Measurements from ENCODE around the gene VAV2. TPM values are rescaled to one million over a fixed set of nuclear protein-coding genes. Genes with fewer than 3 reads are reported as not detected.

VAV2 gene
- total RNA-seq, 4 donors from 2014 or later: 10.3 to 20.1 (median 13.1) TPM

DNA sequence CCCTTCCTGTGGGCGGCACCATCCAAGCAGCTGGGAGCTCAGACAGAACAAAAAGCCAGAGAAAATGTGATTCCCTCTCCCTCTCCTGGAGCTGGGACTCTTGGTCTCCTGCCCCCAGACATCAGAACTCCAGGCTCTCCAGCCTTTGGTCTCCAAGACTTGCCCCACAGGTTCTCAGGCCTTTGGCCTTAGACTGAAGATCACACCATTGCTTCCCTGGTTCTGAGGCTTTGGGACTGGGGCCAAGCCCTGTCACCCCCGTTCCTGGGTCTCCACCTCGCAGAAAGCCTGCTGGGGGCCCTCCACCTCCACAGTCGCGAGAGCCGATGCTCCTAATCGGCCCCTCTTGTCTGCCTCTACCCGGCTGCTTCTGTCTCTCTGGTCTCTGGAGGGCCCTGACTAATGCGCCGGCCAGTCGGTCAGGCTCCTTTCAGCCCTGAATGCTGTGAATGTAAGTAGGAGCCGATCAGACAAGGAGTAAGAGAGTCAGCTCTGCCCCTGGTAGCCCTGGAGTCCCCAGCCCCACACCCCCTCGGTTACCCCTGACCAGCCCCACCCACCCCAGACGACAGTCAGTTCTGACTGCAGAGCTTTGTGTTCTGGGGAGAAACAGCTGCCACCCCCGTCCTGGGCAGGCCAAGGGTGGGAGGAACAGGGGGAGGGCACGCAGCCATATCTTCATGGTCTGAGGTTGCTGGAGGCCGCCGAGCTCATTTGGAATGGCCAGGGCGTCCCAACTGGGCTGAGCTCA is 57.5 kb downstream of the VAV2 start:
- no peak for DNase-seq (ENCODE audit: low spot score in 2 of 2)
- WGBS, 2 donors: 43 to 48% methylated on average over 18 to 19 of the region's 19 CpGs
- Histone ChIP-seq H3K36me3 (peaks cover 0 to 18% (median 0%) of the 10 kb centered on the region in 3 donors), H3K4me3 (peak overlapping the region in 1 of 4 donors; percentile 7), H3K4me1 (peaks cover 0 to 44% (median 15%) of the 10 kb centered on the region in 4 donors), H3K27me3 (no peaks in the 10 kb centered on the region), H3K9me3 (no peaks in the 10 kb centered on the region), H3K27ac (peak overlapping the region in 3 of 4 donors; percentile 63 to 83 (median 79))
- TF ChIP-seq, protein P1, sequence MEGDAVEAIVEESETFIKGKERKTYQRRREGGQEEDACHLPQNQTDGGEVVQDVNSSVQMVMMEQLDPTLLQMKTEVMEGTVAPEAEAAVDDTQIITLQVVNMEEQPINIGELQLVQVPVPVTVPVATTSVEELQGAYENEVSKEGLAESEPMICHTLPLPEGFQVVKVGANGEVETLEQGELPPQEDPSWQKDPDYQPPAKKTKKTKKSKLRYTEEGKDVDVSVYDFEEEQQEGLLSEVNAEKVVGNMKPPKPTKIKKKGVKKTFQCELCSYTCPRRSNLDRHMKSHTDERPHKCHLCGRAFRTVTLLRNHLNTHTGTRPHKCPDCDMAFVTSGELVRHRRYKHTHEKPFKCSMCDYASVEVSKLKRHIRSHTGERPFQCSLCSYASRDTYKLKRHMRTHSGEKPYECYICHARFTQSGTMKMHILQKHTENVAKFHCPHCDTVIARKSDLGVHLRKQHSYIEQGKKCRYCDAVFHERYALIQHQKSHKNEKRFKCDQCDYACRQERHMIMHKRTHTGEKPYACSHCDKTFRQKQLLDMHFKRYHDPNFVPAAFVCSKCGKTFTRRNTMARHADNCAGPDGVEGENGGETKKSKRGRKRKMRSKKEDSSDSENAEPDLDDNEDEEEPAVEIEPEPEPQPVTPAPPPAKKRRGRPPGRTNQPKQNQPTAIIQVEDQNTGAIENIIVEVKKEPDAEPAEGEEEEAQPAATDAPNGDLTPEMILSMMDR (IDR thresholded peaks at IDR 0.05): no peak
- TF ChIP-seq EP300 (IDR thresholded peaks at IDR 0.05): peak in 1 of 2 donors; percentile 34

DNA sequence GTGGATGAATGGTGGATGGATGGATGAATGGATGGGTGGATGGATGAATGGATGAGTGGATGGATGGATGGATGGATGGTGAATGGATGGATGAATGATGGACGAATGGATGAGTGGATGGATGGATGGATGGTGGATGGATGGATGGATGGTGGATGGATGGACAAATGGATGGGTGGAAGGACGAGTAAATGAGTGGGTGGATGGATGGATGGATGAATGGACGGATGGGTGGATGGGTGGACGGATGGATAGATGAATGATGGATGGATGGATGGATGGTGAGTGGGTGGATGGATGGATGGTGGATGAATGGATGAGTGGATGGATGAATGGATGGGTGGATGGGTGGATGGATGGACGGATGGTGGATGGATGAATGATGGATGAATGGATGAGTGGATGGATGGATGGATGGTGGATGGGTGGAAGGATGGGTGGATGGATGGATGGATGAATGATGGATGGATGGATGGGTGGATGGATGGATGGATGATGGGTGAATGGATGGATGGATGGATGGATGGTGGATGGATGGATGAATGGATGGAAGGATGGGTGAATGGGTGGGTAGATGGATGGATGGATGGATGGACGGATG is 58.6 kb downstream of the VAV2 start:
- WGBS, 2 donors: 79% methylated on average over 6 of the region's 6 CpGs
- Histone ChIP-seq H3K36me3 (peaks cover 0 to 15% (median 0%) of the 10 kb centered on the region in 3 donors), H3K27ac (no peak overlapping the region), H3K9me3 (no peaks in the 10 kb centered on the region), H3K4me3 (no peak overlapping the region), H3K27me3 (no peaks in the 10 kb centered on the region), H3K4me1 (peaks cover 0 to 44% (median 15%) of the 10 kb centered on the region in 4 donors)
- DNase-seq (ENCODE audit: low spot score in 2 of 2): no peak
- TF ChIP-seq, protein P1 (IDR thresholded peaks at IDR 0.05): no peak
- TF ChIP-seq EP300 (IDR thresholded peaks at IDR 0.05) (no peak), POLR2A (IDR thresholded peaks at IDR 0.05) (no peak)

DNA sequence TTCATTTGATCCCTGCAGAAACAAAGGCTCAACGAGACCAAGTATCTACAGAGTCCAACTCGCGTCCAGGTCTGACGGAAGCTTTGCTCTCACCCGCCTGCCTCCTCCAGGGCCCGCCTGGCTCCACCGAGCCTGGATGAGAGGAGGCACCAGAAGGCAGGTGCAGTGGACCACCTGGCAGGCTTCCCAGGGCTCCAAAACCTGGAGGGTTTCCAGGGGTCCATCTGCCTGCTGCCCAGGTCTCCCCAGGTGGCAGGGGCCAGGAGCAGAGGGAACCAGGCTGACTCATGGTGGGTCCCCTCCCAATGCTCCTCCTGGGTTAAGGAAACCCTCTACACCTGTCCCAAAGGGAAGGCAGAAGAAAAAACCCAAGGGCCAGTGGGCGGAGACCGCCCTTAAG is 59.5 kb downstream of the VAV2 start:
- Histone ChIP-seq H3K36me3 (peaks cover 0 to 6% (median 0%) of the 10 kb centered on the region in 3 donors), H3K9me3 (no peaks in the 10 kb centered on the region), H3K27ac (no peak overlapping the region), H3K27me3 (no peaks in the 10 kb centered on the region), H3K4me3 (no peak overlapping the region), H3K4me1 (peaks cover 0 to 44% (median 15%) of the 10 kb centered on the region in 4 donors)
- no peak for DNase-seq (ENCODE audit: low spot score in 2 of 2)
- WGBS, 2 donors: 71 to 88% methylated on average over 6 to 8 of the region's 9 CpGs
- TF ChIP-seq, protein P1 (IDR thresholded peaks at IDR 0.05): no peak
- TF ChIP-seq EP300 (IDR thresholded peaks at IDR 0.05) (no peak), POLR2A (IDR thresholded peaks at IDR 0.05) (no peak)

DNA sequence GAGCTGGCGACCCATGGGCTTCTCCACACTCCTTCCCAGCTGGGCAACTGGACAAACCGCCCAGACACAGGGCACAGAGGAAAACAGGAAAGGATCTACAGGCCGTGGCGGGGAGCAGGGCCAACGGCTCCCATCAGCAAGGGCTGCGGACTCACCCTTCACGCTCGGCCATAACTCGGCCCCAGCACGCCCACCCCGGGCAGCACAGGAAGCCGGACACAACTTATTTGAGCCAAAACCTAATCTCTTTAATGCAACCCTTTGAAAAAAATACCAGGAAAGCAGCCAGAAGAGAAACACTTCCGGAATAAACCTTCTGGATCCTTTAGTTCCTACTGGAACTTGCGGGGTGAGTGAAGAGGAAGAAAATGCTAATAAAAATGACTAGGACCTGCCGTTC is 59.9 kb downstream of the VAV2 start:
- peaks cover 0 to 3% (median 0%) of the 10 kb centered on the region in 3 donors for H3K36me3 ChIP-seq
- no peak for DNase-seq (ENCODE audit: low spot score in 2 of 2)
- no peaks in the 10 kb centered on the region for H3K9me3 ChIP-seq
- WGBS, 2 donors: 47 to 61% methylated on average over 15 of the region's 15 CpGs
- H3K27me3 ChIP-seq: no peaks in the 10 kb centered on the region
- TF ChIP-seq EP300 (IDR thresholded peaks at IDR 0.05): no peak
- no peak for TF ChIP-seq POLR2A (IDR thresholded peaks at IDR 0.05)
- TF ChIP-seq, protein P1 (IDR thresholded peaks at IDR 0.05): no peak
- H3K4me3 ChIP-seq: no peak overlapping the region
- no peak overlapping the region for H3K27ac ChIP-seq
- peaks cover 0 to 44% (median 15%) of the 10 kb centered on the region in 4 donors for H3K4me1 ChIP-seq

All from tibial nerve (tissue), 4 donors.